Left lobe of liver (tissue), 2 donors: ENCODE measurements around the gene POLK. TPM values are rescaled to one million over a fixed set of nuclear protein-coding genes. Genes with fewer than 3 reads are reported as not detected.
"Not testable (repeated sequence)": the region's sequence is repeated elsewhere in the genome, so short reads cannot be mapped to it uniquely, and the experiment has no call there.

Experiments used
- ATAC-seq: fragments of 200-7000 bp; cut with Tn5 transposase; one replicate; pipeline ENCODE4 v1.9.1; 2020; ENCODE audit warnings: mild to moderate bottlenecking, moderate library complexity
- DNase-seq: peaks from one replicate; pipeline ENCODE4 v3.0.0-alpha.2; 2020; ENCODE audit warnings: low spot score
- total RNA-seq: library from RNA; stranded (reverse); gene quantifications from one replicate; pipeline ENCODE4 v1.2.1, GENCODE V29; 2021
- donor health status: DM: no; HTN: no; CAD: no; lungs with moderate emphysema.
- donor health status: DM: no; HTN: yes; CAD: no.

The POLK gene
- total RNA-seq, 1 donor from 2014 or later = 9.9 TPM

DNA sequence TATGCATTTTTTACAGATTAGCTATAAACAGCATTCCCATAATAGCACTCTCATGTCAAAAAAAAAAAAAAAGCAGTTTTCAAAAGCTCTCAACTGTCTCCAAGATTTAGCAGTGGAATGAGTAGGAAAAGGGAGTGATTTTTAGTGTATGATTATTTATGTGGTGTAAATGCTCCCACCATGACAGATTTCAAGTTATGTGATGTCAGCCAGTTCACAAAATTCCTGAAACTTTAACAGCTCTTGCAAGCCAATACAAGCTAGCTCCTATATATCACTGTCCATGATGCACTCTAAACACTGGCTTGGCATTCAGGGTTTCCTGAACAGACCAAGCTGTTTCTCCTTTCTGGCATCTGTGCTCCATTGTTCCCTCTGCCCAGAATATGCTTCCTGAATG, 91.7 kb downstream of the POLK start:
- DNase-seq = no peak
- no peak for ATAC-seq

- DNase-seq = no peak
Measured at GRCh38 chr5:75603821-75604220, 92.1 kb downstream of the POLK start.

GRCh38 chr5:75607341-75607740, 95.7 kb downstream of the POLK start:
- not testable (repeated sequence) for DNase-seq, ATAC-seq

More at GRCh38 chr5:75603821-75604220, 92.1 kb downstream of the POLK start:
- no peak for ATAC-seq

GRCh38 chr5:75608870-75609269, 97.2 kb downstream of the POLK start:
- no peak for ATAC-seq
- DNase-seq = no peak

DNA sequence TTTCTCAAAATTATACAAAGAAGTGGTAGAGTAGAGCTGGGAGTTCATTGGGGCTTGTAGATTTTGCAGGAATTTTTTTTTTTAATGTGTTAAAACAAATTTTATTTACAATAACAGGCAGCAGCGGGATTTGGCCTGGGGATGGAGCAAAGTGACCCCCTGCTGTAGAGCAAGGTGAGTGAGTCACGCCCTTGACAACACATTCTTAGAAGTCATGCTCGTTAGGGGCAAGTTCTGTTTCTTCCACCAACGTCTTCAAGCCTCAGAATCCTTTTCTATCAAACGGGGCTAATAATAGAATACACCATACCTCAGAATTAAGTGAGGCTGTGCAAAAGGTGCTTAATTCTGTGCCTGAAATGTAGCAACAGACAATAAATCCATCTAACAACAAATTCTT, 98.5 kb downstream of the POLK start:
- no peak for DNase-seq
- no peak for ATAC-seq

DNA sequence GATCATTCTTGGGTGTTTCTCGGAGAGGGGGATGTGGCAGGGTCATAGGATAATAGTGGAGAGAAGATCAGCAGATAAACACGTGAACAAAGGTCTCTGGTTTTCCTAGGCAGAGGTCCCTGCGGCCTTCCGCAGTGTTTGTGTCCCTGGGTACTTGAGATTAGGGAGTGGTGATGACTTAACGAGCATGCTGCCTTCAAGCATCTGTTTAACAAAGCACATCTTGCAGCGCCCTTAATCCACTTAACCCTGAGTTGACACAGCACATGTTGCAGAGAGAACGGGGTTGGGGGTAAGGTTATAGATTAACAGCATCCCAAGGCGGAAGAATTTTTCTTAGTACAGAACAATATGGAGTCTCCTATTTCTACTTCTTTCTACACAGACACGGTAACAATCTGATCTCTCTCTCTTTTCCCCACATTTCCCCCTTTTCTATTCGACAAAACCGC, 99.2 kb downstream of the POLK start:
- not testable (repeated sequence) for ATAC-seq, DNase-seq

GRCh38 chr5:75611311-75612225, 99.9 kb downstream of the POLK start, which contains the start of gene ANKDD1B:
TSS of gene ANKDD1B (plus strand) at chr5:75611453. CDS start at chr5:75611635, 182 bp downstream.
- ATAC-seq (peak; percentile 75), DNase-seq (no peak)

GRCh38 chr5:75612226-75612569, 100.5 kb downstream of the POLK start:
- DNase-seq (no peak), ATAC-seq (no peak)

- DNase-seq (no peak), ATAC-seq (no peak)
Measured at GRCh38 chr5:75612901-75613300, 101.2 kb downstream of the POLK start.

DNA sequence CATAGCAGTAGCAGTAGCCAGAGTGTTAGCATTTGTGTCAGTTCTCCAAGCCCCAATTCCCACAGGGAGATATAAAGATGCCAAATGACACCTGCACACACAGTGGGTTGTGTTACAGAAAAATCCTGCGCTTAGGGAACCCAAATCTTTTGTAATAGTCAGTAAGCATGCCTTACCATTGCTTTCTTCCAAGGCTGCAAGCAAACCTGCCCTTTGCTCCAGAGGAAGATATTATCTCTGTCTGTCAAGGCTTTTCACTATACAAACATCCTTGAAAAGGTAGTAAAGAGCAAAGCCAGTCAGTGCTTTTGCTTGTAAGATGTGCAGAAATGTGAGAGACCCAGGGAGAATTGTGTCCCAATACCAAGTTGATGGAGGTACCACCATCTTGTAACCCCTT, 102.5 kb downstream of the POLK start:
- DNase-seq (no peak), ATAC-seq (no peak)

DNA sequence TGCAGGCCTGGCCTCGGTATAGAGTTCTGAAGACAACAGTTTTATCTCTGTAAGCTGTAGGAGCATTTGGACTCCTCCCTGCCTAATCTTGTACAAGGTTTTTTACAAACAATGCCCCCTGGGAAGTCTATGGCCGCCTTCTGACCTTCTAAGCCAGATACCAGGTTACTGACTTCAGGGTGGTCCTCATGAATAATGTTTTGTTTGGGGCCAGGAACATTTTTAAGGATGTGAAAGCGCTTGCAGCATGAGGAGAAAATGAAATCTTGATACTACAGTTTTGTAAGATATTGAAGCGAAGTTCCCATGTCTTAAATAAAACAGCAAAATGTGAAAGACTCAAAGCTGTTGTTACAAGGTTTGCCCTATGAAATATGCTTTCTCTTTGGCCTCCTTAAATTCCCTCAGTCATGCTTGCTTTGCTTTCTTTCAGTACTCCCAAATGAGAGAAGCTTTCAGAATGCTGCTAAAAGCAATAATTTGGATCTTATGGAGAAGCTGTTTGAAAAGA, 104.7 kb downstream of the POLK start:
- ATAC-seq (no peak), DNase-seq (no peak)

DNA sequence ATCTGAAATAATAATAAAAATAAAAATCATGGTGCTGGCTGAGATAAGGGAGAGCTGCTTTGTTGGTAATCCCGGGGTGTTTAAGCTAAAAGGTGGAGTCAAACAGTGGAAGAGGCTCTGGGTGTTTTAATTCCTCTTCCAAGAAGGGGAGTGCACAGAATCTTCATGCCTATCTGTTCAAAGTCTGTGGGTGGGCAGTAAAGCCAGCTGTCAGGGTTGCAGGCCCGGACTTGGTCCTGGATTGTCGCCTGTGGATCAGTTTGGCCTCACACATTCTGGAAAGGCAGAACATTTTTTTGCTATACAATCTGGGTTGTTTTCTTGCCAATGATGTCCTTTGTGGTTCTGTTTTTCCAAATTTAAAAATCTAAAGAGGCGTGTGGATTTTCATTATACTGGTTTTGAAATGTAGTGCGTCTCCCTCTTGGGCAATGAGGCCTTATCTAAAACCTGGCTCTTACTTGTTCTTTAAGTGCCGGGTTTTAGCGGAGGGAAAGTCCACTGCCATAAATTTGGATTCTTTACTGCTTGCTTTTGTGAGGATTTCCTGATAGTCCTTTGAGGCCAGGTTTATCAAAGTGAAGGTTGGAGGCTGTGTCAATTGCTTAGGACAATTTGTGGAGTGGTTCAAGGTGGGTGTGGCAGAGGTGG, 105.4 kb downstream of the POLK start:
- no peak for ATAC-seq
- no peak for DNase-seq

DNA sequence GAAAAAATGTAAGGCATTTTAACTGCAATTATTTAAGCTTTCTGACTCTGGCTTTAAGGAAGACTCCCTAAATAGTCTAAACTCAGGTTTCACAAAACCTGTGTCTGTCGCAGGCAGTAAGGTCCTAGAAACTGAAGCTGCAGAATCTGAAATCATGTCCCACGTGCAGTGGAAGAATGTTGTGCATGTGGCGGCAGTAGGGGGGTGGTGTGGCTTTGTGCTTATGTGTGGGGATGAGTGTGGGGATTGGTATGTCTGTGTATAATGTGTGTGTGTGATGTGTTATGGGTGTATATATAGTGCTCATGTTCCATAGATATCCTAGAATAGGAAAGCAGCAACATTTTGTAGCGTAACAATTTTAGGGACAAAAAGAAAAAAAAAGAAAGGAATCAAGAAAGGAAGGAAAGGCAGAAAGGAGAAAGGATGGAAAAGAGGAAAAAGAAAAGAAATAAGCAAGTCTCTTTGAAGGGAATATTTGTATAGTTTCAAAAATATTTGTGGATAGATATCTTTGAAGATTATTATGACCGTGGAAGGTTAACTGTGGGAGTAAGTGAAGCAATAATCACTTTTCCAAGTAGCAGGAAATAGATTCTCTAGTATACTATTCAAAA, 106.2 kb downstream of the POLK start:
- ATAC-seq = no peak
- DNase-seq = no peak

DNA sequence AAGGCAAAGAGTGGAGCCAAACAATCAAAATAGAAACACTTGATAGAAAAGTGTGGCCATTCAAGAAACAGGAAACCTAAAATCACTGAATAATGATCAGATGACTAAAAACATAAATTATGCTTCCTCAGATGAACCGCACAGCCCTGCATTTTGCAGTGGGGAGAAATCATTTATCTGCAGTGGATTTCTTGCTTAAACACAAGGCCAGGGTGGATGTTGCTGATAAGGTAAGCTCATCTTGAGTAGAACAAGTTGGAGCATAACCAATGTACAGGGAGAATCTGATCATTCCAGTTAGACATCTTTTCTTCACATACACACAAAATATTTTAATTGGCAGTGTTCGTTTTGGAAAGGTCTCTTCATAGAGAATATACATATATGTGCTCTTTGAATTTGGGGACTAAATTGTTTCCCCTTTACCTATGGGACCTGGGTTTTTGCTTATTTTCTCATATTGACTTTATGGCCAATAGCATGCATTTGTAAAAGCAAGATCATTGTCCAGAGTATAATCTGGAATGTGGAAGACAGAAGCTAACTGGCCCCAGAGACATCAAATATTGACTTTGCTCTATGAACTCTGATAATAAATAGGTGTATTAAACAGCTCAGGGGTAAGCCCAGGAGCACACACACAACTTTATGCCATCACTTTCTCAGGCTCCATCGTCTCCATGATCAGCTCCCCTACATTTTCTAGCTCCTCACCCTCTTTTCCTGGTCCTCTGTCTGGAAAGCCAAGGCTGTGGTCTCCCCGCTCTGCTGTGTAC, 108.7 kb downstream of the POLK start:
- DNase-seq (no peak), ATAC-seq (peak; percentile 89)

DNA sequence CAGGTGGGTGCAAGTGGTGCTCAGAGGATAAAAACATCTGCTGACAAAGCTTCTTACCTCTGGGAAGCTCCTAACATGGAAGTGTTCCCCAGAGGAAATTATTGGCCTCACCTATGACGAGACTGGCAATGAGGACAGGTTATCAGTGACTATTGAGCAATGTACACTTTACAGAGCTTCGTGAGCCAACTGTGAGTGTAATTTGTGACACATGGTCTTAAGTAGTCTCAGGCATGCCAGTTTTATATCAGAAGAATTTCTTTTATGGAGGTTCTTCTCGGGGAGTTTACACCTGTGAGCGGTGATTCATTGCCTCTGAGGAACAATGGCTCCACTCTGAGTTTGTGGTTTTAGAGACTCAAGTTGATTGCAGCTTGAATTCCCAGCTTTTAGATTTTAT, 110.9 kb downstream of the POLK start:
- peak; percentile 82 for ATAC-seq
- DNase-seq = peak; percentile 46

DNA sequence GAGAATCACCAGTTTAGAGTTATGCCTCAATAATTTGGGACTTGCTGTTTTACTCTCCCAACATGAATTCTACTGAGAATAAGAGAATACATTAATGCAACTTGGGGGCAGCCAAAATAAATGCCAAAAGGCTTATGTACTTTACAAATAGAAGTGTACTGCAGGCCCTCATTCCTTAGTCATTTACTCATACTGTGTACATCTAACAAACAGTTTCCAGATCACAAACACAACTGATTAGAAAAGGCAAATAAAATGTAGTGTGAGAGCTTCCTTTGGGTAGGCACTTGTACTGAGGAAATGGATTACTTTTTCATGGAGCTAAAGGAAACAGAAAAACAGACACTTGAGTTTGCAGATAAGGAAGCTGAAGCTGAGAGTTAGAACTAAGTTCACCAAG, 112.2 kb downstream of the POLK start:
- DNase-seq = no peak
- ATAC-seq = no peak

GRCh38 chr5:75626959-75627358, 115.3 kb downstream of the POLK start:
- ATAC-seq (no peak), DNase-seq (no peak)

GRCh38 chr5:75627801-75628200, 116.1 kb downstream of the POLK start:
- no peak for ATAC-seq
- DNase-seq = no peak

- no peak for DNase-seq
- ATAC-seq = no peak
Measured at GRCh38 chr5:75630875-75631274, 119.2 kb downstream of the POLK start.

DNA sequence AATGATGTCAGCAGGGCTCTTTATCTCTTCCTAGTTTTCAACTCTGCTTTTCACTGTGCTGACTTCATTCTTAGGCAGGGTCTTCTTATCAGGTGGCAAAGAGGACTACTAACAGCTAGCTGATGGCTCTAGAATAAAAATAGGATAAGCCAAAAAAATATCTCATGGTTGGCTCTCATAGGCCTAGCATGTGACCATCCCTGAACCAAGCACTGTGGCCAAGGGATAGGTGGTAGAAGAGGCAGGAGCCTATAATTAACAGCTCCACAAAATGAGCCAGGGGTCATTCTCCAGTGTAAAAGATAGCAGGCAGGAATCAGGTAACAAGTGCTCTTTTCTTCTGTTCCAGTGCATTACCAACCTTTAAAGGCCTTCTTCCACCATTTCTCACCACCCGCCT, 120.6 kb downstream of the POLK start:
- DNase-seq (no peak), ATAC-seq (no peak)

DNA sequence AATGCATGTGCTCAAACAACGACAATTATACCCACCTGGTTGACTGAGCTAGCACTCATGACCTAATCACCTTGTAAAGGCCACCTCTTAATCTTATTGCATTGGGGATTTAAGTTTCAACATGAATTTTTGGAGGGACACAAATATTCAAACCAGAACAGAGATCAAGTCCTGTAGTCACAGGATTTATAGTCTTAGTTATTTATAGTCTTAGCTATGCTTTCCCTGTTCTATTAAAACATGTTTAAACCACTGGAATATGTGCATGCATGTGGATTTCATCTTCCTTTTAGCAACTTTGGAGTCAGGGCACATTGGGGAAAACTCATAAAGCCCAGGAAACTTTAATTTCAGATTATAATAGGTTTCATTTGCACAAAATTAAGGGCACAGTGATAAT, 126.3 kb downstream of the POLK start:
- no peak for DNase-seq
- no peak for ATAC-seq
